HepG2 (cell line): ENCODE measurements around the gene DCAF4. TPM values are rescaled to one million over a fixed set of nuclear protein-coding genes. Genes with fewer than 3 reads are reported as not detected.

ENCODE experiments used
- ETV6 ChIP-seq: sonication (generic); formaldehyde crosslinking; conservative IDR thresholded peaks from 2 replicates; pipeline ENCODE4 v1.4.0; 2020; ENCODE audit warnings: missing genetic modification reagents
- HOXA3 ChIP-seq: sonication (generic); formaldehyde crosslinking; IDR thresholded peaks from 2 replicates; pipeline ENCODE4 v1.5.0; 2020; ENCODE audit warnings: missing genetic modification reagents
- IRX3 ChIP-seq: sonication (generic); formaldehyde crosslinking; IDR thresholded peaks from 2 replicates; pipeline ENCODE4 v1.8.1; 2023; ENCODE audit warnings: mild to moderate bottlenecking, low read depth, missing genetic modification reagents, borderline replicate concordance
- MIXL1 ChIP-seq: IDR thresholded peaks from 2 replicates; pipeline ENCODE4 v1.6.1; 2016
- MTF2 ChIP-seq: sonication (generic); formaldehyde crosslinking; IDR thresholded peaks from 2 replicates; pipeline ENCODE4 v1.5.0; 2020; ENCODE audit warnings: missing genetic modification reagents, borderline replicate concordance
- RFX1 ChIP-seq: fragments of 450-650 bp; IDR thresholded peaks from 2 replicates; pipeline ENCODE4 v1.6.1; 2017
- SOX13 ChIP-seq, 3 experiments: fragments of 450-650 bp in 1 of 3; sonication (generic) in 1 of 3; formaldehyde crosslinking in 1 of 3; IDR thresholded peaks in 2 of 3; conservative IDR thresholded peaks in 1 of 3; 2 replicates each; pipeline versions ENCODE4 v1.5.0 to v1.6.1; 2016 to 2020; ENCODE audit warnings: antibody characterized with exemption in 1 of 3, mild to moderate bottlenecking in 1 of 3, missing compliant biosample characterization in 1 of 3, missing genetic modification reagents in 1 of 3, moderate library complexity in 1 of 3
- SP1 ChIP-seq, 2 experiments: fragments of 450-650 bp in 1 of 2; sonication (generic) in 1 of 2; formaldehyde crosslinking in 1 of 2; IDR thresholded peaks; 2 replicates each; pipeline versions ENCODE4 v1.4.0 to v1.6.1; 2016 to 2020; ENCODE audit warnings: missing genetic modification reagents in 1 of 2
- ZNF660 ChIP-seq: sonication (generic); formaldehyde crosslinking; IDR thresholded peaks from 2 replicates; pipeline ENCODE4 v1.5.1; 2020; ENCODE audit warnings: mild to moderate bottlenecking, low read depth, missing genetic modification reagents, borderline replicate concordance
- polyA plus RNA-seq, 8 experiments: library from polyadenylated mRNA; depleted of rRNA in 3 of 8; stranded (reverse) in 7 of 8; unstranded in 1 of 8; fragments of >200 nt; fragmentation: Illumina TruSeq in 4 of 8; extraction: Trizol in 4 of 8; gene quantifications; 2 replicates each; pipeline versions ENCODE4 v1.2.1 to v1.2.3, GENCODE V29; 2011 to 2016; ENCODE audit warnings: low read depth in 4 of 8, missing spikeins in 1 of 8, mixed read lengths in 1 of 8; ENCODE audit not compliant: insufficient read depth in 1 of 8
- total RNA-seq, 5 experiments: library from RNA; depleted of rRNA; stranded (reverse); fragments of >200 nt; fragmentation: Illumina TruSeq; extraction: Trizol; gene quantifications; 2 replicates each; pipeline ENCODE4 v1.2.3, GENCODE V29; 2016; ENCODE audit warnings: low read depth in 1 of 5
- TF ChIP-seq, protein P1 (sequence below): sonication (generic); formaldehyde crosslinking; IDR thresholded peaks from 2 replicates; pipeline ENCODE4 v1.4.0; 2020; ENCODE audit warnings: missing genetic modification reagents, borderline replicate concordance
- TF ChIP-seq, protein P2 (sequence below): sonication (generic); formaldehyde crosslinking; IDR thresholded peaks from 2 replicates; pipeline ENCODE4 v1.4.0; 2020; ENCODE audit warnings: missing genetic modification reagents
- TF ChIP-seq, protein P3 (sequence below): IDR thresholded peaks from 2 replicates; pipeline ENCODE4 v1.4.0; 2020; ENCODE audit warnings: mild to moderate bottlenecking, missing genetic modification reagents

Gene DCAF4
- total and polyA plus RNA-seq, 2 of the 13 experiments (the other 11 are each of a cell fraction or from before 2014, with no cell fraction given): 18.8 to 21.1 TPM

DNA sequence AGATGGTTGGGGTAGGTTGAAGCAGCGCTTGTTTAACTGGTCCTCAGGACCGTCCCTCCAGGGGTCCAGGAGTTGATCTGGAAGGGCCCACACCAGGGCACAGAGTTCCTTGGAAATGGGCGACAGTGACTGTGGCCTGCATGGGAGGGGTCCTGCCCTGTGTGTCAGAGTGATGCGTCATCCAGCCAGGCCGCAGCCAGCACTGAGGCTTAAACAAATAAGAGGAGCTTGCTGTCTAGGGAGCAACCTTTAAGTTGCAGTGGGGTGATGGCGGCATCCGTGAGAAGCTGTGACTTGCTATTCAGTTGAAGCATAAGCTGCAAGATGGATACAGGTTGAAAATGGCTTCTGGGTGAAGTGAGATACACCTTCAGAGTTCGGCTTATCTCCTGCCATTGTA, 20.2 kb downstream of the DCAF4 start (continued):
- TF ChIP-seq, protein P1, sequence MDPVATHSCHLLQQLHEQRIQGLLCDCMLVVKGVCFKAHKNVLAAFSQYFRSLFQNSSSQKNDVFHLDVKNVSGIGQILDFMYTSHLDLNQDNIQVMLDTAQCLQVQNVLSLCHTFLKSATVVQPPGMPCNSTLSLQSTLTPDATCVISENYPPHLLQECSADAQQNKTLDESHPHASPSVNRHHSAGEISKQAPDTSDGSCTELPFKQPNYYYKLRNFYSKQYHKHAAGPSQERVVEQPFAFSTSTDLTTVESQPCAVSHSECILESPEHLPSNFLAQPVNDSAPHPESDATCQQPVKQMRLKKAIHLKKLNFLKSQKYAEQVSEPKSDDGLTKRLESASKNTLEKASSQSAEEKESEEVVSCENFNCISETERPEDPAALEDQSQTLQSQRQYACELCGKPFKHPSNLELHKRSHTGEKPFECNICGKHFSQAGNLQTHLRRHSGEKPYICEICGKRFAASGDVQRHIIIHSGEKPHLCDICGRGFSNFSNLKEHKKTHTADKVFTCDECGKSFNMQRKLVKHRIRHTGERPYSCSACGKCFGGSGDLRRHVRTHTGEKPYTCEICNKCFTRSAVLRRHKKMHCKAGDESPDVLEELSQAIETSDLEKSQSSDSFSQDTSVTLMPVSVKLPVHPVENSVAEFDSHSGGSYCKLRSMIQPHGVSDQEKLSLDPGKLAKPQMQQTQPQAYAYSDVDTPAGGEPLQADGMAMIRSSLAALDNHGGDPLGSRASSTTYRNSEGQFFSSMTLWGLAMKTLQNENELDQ (CRISPR knock-in tag): no peak
- TF ChIP-seq IRX3 (CRISPR knock-in tag) (no peak), ZNF660 (no peak), MTF2 (CRISPR knock-in tag) (no peak), RFX1 (no peak), SP1 (IDR thresholded peaks at IDR 0.05) (no peak), SP1 (CRISPR knock-in tag; IDR thresholded peaks at IDR 0.05) (no peak), HOXA3 (CRISPR knock-in tag) (no peak), MIXL1 (CRISPR knock-in tag) (no peak), SOX13 (IDR thresholded peaks at IDR 0.05) (no peak), SOX13 (CRISPR knock-in tag; conservative IDR thresholded peaks at IDR 0.05 in 1 of 2, IDR thresholded peaks at IDR 0.05 in 1 of 2) (no peak), ETV6 (CRISPR knock-in tag) (no peak)
- TF ChIP-seq, protein P2, sequence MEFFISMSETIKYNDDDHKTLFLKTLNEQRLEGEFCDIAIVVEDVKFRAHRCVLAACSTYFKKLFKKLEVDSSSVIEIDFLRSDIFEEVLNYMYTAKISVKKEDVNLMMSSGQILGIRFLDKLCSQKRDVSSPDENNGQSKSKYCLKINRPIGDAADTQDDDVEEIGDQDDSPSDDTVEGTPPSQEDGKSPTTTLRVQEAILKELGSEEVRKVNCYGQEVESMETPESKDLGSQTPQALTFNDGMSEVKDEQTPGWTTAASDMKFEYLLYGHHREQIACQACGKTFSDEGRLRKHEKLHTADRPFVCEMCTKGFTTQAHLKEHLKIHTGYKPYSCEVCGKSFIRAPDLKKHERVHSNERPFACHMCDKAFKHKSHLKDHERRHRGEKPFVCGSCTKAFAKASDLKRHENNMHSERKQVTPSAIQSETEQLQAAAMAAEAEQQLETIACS (CRISPR knock-in tag): no peak
- TF ChIP-seq, protein P3, sequence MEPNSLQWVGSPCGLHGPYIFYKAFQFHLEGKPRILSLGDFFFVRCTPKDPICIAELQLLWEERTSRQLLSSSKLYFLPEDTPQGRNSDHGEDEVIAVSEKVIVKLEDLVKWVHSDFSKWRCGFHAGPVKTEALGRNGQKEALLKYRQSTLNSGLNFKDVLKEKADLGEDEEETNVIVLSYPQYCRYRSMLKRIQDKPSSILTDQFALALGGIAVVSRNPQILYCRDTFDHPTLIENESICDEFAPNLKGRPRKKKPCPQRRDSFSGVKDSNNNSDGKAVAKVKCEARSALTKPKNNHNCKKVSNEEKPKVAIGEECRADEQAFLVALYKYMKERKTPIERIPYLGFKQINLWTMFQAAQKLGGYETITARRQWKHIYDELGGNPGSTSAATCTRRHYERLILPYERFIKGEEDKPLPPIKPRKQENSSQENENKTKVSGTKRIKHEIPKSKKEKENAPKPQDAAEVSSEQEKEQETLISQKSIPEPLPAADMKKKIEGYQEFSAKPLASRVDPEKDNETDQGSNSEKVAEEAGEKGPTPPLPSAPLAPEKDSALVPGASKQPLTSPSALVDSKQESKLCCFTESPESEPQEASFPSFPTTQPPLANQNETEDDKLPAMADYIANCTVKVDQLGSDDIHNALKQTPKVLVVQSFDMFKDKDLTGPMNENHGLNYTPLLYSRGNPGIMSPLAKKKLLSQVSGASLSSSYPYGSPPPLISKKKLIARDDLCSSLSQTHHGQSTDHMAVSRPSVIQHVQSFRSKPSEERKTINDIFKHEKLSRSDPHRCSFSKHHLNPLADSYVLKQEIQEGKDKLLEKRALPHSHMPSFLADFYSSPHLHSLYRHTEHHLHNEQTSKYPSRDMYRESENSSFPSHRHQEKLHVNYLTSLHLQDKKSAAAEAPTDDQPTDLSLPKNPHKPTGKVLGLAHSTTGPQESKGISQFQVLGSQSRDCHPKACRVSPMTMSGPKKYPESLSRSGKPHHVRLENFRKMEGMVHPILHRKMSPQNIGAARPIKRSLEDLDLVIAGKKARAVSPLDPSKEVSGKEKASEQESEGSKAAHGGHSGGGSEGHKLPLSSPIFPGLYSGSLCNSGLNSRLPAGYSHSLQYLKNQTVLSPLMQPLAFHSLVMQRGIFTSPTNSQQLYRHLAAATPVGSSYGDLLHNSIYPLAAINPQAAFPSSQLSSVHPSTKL: no peak
